Erythroblast (primary cell): ENCODE results near the gene APOOL.

Experiments used
- GATA1 ChIP-seq: IDR thresholded peaks from 2 replicates; pipeline ENCODE4 v1.6.1; 2011; ENCODE audit warnings: low read depth, mild to moderate bottlenecking, control low read depth, low read length, moderate library complexity
- POLR2A ChIP-seq: IDR thresholded peaks from 2 replicates; pipeline ENCODE4 v1.6.1; 2011; ENCODE audit warnings: mild to moderate bottlenecking, low read length

DNA sequence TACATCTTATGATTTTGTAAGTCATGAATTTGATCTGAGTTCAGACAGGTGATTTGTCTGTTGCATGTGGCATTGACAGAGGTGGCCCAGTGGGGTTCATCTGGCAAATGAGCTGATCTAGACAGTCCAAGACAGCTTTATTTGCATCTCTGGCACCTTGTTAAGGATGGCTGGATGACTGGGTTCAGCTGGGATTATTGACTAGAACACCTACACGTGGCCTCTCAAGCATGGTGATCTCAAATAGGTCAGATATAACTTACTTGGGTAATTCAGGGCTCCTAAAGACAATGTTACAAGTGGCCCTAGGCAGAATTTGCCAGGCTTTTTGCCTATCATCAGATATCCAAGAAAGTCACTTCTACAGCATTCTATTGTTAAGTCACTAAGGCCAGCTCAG, 48.0 kb downstream of the APOOL start:
- TF ChIP-seq POLR2A (no peak), GATA1 (no peak)
